AG09319 (cell line): ENCODE results near the gene ZNF684.

Source experiments
- DNase-seq: peaks from one replicate; pipeline ENCODE4 v3.0.0-alpha.2; 2010; ENCODE audit warnings: low read depth; ENCODE audit errors: extremely low read depth
- CTCF ChIP-seq: IDR thresholded peaks from 2 replicates; pipeline ENCODE4 v1.5.1; 2011; ENCODE audit warnings: low read depth, mild to moderate bottlenecking, inconsistent platforms, low read length, moderate library complexity

The ZNF684 gene

DNA sequence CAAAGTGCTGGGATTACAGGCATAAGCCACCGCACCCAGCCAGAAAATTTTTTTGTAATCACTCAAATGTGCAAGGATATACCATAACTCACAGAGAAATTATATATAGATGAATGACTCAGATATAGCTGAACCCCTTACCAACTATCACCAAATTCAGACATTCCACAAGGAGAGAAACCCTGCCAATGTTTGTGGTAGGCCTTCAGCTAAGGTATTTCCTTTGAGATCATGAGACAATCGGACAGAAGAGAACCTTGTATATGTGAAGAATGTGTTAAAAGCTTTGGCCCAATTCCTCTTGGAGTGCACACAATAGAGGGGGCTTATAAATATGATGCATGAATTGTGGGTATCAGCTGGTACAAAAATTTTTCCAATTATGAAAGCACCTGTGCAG is 50.7 kb downstream of the ZNF684 start:
- DNase-seq: no peak
- no peak for TF ChIP-seq CTCF

GRCh38 chr1:40583980-40584379 is 52.5 kb downstream of the ZNF684 start:
- no peak for DNase-seq
- TF ChIP-seq CTCF: no peak

DNA sequence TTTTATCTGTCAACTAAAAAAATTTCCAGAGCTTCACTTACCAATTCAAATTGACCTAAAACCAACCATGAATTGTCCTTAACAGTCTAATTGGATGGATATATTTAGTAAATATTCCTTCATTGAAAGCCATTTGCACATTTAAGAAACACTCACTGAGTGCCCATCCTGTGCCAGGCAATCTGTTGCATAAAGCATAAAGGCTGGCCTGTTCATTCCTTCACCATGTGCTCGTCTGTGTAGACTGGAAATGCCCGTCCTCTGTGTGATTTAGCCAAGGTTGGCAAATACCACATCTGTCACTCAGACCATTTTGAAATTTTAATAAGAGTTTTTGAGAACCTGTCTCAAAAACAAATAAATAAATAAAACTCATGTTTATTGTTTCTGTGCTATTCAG is 57.1 kb downstream of the ZNF684 start:
- DNase-seq: no peak
- no peak for TF ChIP-seq CTCF

DNA sequence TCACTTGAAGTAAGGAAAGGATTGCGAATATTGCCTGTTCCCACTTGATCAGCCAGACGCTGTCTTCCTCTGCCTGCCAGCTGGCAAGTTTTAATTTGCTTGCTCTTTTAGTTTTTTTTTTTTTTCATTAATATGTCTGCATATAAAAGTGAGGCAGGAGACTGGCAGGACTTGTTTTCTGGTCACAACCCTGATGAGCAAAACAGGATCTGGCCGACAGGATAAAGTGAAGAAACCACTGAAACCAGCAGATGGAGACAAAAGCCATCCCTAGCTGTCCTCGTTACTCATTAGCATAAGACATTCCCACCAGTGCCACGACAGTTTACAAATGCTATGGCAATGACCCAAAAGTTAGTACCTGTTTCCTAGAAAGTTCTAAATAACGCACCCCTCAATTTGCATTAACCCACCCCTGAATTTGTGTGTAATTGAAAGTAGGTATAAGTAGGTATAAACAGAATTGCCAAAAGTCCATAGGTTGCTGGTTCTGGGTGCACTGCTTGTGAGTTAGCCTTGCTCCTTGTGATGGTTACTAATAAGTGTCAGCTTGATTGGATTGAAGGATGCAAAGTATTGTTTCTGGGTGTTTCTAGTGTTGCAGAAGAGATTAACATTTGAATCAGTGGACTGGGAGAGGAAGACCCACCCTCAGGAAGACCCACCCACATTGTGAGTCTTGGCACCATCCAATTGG is 60.8 kb downstream of the ZNF684 start:
- DNase-seq: no peak
- TF ChIP-seq CTCF: peak; percentile 33

DNA sequence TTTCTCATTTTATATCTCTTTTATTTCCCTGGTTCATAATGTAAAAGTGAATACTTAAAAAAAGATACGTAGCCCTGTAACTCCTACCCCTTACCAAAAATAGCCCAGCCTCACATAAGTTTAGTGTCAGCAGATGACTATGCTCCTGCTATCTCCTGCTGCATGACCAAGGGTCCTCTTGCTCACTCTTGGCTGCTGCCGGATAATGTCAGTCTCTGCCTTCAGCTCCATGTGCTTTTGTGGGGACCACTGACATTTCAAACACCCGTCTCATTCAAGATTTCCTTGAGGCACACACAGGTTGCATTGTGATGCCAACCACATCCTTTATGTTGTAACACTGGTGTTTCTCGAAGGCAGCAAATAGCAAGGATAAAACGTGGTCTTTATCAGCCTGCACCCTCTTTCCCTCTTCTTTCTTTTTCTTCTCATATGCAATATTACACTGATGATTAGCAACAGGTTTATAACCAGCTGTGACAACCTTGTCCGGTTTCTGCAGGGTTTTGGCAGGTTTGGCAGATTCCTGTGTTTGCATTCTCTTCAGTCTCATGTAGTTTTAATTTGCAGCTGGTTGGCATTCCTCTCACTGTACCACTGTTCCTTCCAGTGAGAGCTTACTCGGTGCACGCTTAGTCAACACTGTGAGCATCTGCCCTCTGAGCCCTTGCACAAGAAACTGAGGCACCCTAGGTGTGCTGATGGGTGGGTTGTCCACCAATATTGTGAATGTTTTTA is 62.2 kb downstream of the ZNF684 start:
- TF ChIP-seq CTCF: no peak
- DNase-seq: no peak

- DNase-seq: no peak
- no peak for TF ChIP-seq CTCF
Observed at GRCh38 chr1:40594187-40594531, 62.7 kb downstream of the ZNF684 start.

GRCh38 chr1:40595623-40596022 is 64.2 kb downstream of the ZNF684 start:
- no peak for TF ChIP-seq CTCF
- no peak for DNase-seq
